Mucosa of rectum (tissue), 2 donors: ENCODE data around the gene OR51E1.

Experiments used
- H3K27ac ChIP-seq, 2 donors: one replicate each; pipeline ENCODE4 v1.7.0; 2013; ENCODE audit warnings: inconsistent platforms in 2 of 2, low read depth in 2 of 2, low read length in 2 of 2
- H3K27me3 ChIP-seq, 2 donors: one replicate each; pipeline ENCODE4 v1.7.0; 2013; ENCODE audit warnings: low read length in 2 of 2; ENCODE audit not compliant: control insufficient read depth in 2 of 2, insufficient read depth in 2 of 2
- H3K36me3 ChIP-seq, 2 donors: one replicate each; pipeline ENCODE4 v1.7.0; 2013; ENCODE audit warnings: low read length in 2 of 2; ENCODE audit not compliant: control insufficient read depth in 2 of 2, insufficient read depth in 2 of 2
- H3K4me1 ChIP-seq, 2 donors: one replicate each; pipeline ENCODE4 v1.7.0; 2013; ENCODE audit warnings: low read length in 2 of 2, mild to moderate bottlenecking in 1 of 2; ENCODE audit not compliant: control insufficient read depth in 2 of 2, insufficient read depth in 2 of 2
- H3K4me3 ChIP-seq, 2 donors: one replicate each; pipeline ENCODE4 v1.7.0; 2013; ENCODE audit warnings: low read length in 2 of 2
- H3K9ac ChIP-seq, 2 donors: one replicate each; pipeline ENCODE4 v1.7.0; 2013; ENCODE audit warnings: low read length in 2 of 2, low read depth in 1 of 2, mild to moderate bottlenecking in 1 of 2
- H3K9me3 ChIP-seq, 2 donors: one replicate each; pipeline ENCODE4 v1.7.0; 2013; ENCODE audit warnings: low read length in 2 of 2; ENCODE audit not compliant: control insufficient read depth in 2 of 2
- donor health status: healthy.
- donor health status: Normal muscosa, but diverticular disease.

Gene OR51E1

GRCh38 chr11:4647766-4648165 is 4.0 kb downstream of the OR51E1 start:
- Histone ChIP-seq H3K9ac (no peak overlapping the region), H3K4me1 (no peaks in the 10 kb centered on the region), H3K36me3 (no peaks in the 10 kb centered on the region), H3K9me3 (no peaks in the 10 kb centered on the region), H3K4me3 (no peak overlapping the region), H3K27ac (no peak overlapping the region), H3K27me3 (no peaks in the 10 kb centered on the region)

- H3K36me3 ChIP-seq, result no peaks in the 10 kb centered on the region
- no peaks in the 10 kb centered on the region for H3K27me3 ChIP-seq
- no peak overlapping the region for H3K27ac ChIP-seq
- no peaks in the 10 kb centered on the region for H3K4me1 ChIP-seq
- H3K4me3 ChIP-seq, result no peak overlapping the region
- H3K9me3 ChIP-seq, result no peaks in the 10 kb centered on the region
- H3K9ac ChIP-seq, result no peak overlapping the region
These were observed 11.0 kb downstream of the OR51E1 start for GRCh38 chr11:4654635-4655369.

- Histone ChIP-seq H3K9ac (no peak overlapping the region), H3K9me3 (no peaks in the 10 kb centered on the region), H3K4me1 (no peaks in the 10 kb centered on the region), H3K27ac (no peak overlapping the region), H3K4me3 (no peak overlapping the region), H3K27me3 (no peaks in the 10 kb centered on the region), H3K36me3 (no peaks in the 10 kb centered on the region)
These were observed 15.1 kb downstream of the OR51E1 start for GRCh38 chr11:4658629-4659445.

GRCh38 chr11:4662876-4663275 is 19.1 kb downstream of the OR51E1 start:
- no peak overlapping the region for H3K9ac ChIP-seq
- H3K4me1 ChIP-seq, result no peaks in the 10 kb centered on the region
- H3K27me3 ChIP-seq, result no peaks in the 10 kb centered on the region
- H3K9me3 ChIP-seq, result no peaks in the 10 kb centered on the region
- no peak overlapping the region for H3K4me3 ChIP-seq
- no peaks in the 10 kb centered on the region for H3K36me3 ChIP-seq
- H3K27ac ChIP-seq, result no peak overlapping the region

- Histone ChIP-seq H3K9ac (no peak overlapping the region), H3K36me3 (no peaks in the 10 kb centered on the region), H3K4me3 (no peak overlapping the region), H3K9me3 (no peaks in the 10 kb centered on the region), H3K27ac (no peak overlapping the region), H3K27me3 (no peaks in the 10 kb centered on the region), H3K4me1 (no peaks in the 10 kb centered on the region)
These were observed 20.4 kb downstream of the OR51E1 start for GRCh38 chr11:4664183-4664582.

GRCh38 chr11:4664786-4665185 is 21.0 kb downstream of the OR51E1 start:
- Histone ChIP-seq H3K36me3 (no peaks in the 10 kb centered on the region), H3K4me3 (no peak overlapping the region), H3K9ac (no peak overlapping the region), H3K27ac (no peak overlapping the region), H3K4me1 (no peaks in the 10 kb centered on the region), H3K27me3 (no peaks in the 10 kb centered on the region), H3K9me3 (no peaks in the 10 kb centered on the region)

GRCh38 chr11:4665424-4665823 is 21.6 kb downstream of the OR51E1 start:
- Histone ChIP-seq H3K4me1 (no peaks in the 10 kb centered on the region), H3K4me3 (no peak overlapping the region), H3K27me3 (no peaks in the 10 kb centered on the region), H3K9me3 (no peaks in the 10 kb centered on the region), H3K36me3 (no peaks in the 10 kb centered on the region), H3K27ac (no peak overlapping the region), H3K9ac (no peak overlapping the region)

GRCh38 chr11:4671741-4672140 is 28.0 kb downstream of the OR51E1 start:
- no peaks in the 10 kb centered on the region for H3K4me1 ChIP-seq

GRCh38 chr11:4672470-4672869 is 28.7 kb downstream of the OR51E1 start:
- Histone ChIP-seq H3K27ac (no peak overlapping the region), H3K9ac (no peak overlapping the region), H3K4me3 (no peak overlapping the region)

More at GRCh38 chr11:4671741-4672140, 28.0 kb downstream of the OR51E1 start:
- H3K9me3 ChIP-seq, result no peaks in the 10 kb centered on the region
- no peaks in the 10 kb centered on the region for H3K27me3 ChIP-seq
- no peaks in the 10 kb centered on the region for H3K36me3 ChIP-seq
- H3K9ac ChIP-seq, result no peak overlapping the region
- H3K27ac ChIP-seq, result no peak overlapping the region
- no peak overlapping the region for H3K4me3 ChIP-seq

GRCh38 chr11:4673781-4674180 is 30.0 kb downstream of the OR51E1 start:
- Histone ChIP-seq H3K4me3 (no peak overlapping the region), H3K9ac (no peak overlapping the region), H3K36me3 (no peaks in the 10 kb centered on the region), H3K27ac (no peak overlapping the region), H3K27me3 (no peaks in the 10 kb centered on the region), H3K9me3 (no peaks in the 10 kb centered on the region), H3K4me1 (no peaks in the 10 kb centered on the region)

More at GRCh38 chr11:4672470-4672869, 28.7 kb downstream of the OR51E1 start:
- Histone ChIP-seq H3K4me1 (no peaks in the 10 kb centered on the region), H3K9me3 (no peaks in the 10 kb centered on the region), H3K36me3 (no peaks in the 10 kb centered on the region), H3K27me3 (no peaks in the 10 kb centered on the region)
